Lower leg skin (tissue), 4 donors: ENCODE results near the gene OR14C36. TPM values are rescaled to one million over a fixed set of nuclear protein-coding genes. Genes with fewer than 3 reads are reported as not detected.

ENCODE experiments used
- DNase-seq, 2 donors: peaks; one replicate each; pipeline ENCODE4 v3.0.0-alpha.2; 2019; ENCODE audit warnings: low spot score in 2 of 2
- H3K4me3 ChIP-seq: fragments of 200-600 bp; sonication (generic); 2 replicates; pipeline ENCODE4 v1.5.1; 2017; ENCODE audit warnings: mild to moderate bottlenecking, low read depth; ENCODE audit not compliant: poor library complexity, severe bottlenecking
- POLR2A ChIP-seq, 2 donors: fragments of 450-650 bp; IDR thresholded peaks; one replicate each; pipeline ENCODE4 v1.6.1; 2016 to 2017; ENCODE audit warnings: antibody characterized with exemption in 2 of 2, mild to moderate bottlenecking in 1 of 2, moderate library complexity in 1 of 2
- WGBS, 2 donors: methylation state at CpG; one replicate each; pipeline ENCODE4 v1.1.5; 2018; 5-methylcytosine and 5-hydroxymethylcytosine counted together
- intact Hi-C: fragments of 100-400 bp; cut with DNase I; formaldehyde crosslinking; loops from one replicate; pipeline ENCODE4 v1.15.0; 2023; ENCODE audit warnings: low total_unique reads
- total RNA-seq, 4 donors: library from RNA; depleted of rRNA; stranded (reverse); fragments of >200 nt; gene quantifications; one replicate each; pipeline ENCODE4 v1.1.0, GENCODE V29; 2016
- TF ChIP-seq, protein P1 (sequence below), 3 donors: fragments of 450-650 bp; IDR thresholded peaks; one replicate each; pipeline ENCODE4 v1.5.1; 2016; ENCODE audit warnings: antibody characterized with exemption in 3 of 3, mild to moderate bottlenecking in 3 of 3, moderate library complexity in 2 of 3

OR14C36 gene
- total RNA-seq, 4 donors from 2014 or later, result not detected

DNA sequence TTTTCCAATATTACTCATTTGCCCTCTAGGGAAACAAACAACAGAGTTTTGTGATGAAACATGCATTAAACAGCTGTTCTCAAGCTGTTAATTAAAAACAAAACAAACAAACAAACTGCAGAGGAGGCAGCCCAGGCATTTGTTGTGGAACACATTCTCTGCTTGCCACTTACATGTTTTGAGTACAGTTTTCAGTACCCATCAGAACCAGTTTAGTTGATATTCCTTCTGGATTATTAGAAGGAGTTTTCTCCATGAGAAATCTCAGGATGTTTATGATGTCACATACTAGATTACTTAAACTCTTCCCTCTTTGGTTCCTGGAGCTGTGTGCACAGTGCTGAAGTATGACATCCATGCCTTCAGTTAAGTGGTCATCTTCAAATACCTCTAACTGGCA, 26.9 kb downstream of the OR14C36 start, which contains the start of gene OR2T6:
OR2T6 (plus strand) TSS at position 301 of the 400 bp plus-strand sequence. CDS start 11,863 bp downstream, outside the sequence.
- no peak within 1 kb of the TSS for H3K4me3 ChIP-seq
- no peak for DNase-seq
- TF ChIP-seq, protein P1, sequence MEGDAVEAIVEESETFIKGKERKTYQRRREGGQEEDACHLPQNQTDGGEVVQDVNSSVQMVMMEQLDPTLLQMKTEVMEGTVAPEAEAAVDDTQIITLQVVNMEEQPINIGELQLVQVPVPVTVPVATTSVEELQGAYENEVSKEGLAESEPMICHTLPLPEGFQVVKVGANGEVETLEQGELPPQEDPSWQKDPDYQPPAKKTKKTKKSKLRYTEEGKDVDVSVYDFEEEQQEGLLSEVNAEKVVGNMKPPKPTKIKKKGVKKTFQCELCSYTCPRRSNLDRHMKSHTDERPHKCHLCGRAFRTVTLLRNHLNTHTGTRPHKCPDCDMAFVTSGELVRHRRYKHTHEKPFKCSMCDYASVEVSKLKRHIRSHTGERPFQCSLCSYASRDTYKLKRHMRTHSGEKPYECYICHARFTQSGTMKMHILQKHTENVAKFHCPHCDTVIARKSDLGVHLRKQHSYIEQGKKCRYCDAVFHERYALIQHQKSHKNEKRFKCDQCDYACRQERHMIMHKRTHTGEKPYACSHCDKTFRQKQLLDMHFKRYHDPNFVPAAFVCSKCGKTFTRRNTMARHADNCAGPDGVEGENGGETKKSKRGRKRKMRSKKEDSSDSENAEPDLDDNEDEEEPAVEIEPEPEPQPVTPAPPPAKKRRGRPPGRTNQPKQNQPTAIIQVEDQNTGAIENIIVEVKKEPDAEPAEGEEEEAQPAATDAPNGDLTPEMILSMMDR (IDR thresholded peaks at IDR 0.05), result no peak
- no peak for TF ChIP-seq POLR2A (IDR thresholded peaks at IDR 0.05)
- intact Hi-C loops, result no loop called here

DNA sequence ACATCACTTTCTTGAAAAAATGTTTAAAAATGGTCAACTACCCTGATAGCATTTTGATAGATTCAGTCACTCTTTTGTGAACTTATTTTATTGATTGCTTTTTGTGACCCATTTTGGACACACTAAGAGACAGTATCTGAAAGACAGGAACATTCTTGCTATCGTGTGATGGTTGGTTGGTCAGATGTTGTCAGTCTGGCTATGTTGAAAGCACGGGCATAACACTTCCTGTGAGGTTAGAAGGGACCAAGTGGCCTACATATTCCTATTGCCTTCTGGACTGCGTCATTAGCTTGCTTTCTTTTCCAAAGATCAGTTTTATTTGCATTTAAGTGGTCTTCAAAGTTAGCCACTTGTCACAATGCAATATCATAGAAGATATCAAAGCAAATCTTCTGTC, 28.3 kb downstream of the OR14C36 start:
- H3K4me3 ChIP-seq, result no peak overlapping the region
- WGBS, 2 donors, result 63 to 66% methylated on average over 3 of the region's 3 CpGs
- no peak for DNase-seq
- intact Hi-C loops, result no loop called here
- no peak for TF ChIP-seq POLR2A (IDR thresholded peaks at IDR 0.05)
- TF ChIP-seq, protein P1 (IDR thresholded peaks at IDR 0.05), result no peak

DNA sequence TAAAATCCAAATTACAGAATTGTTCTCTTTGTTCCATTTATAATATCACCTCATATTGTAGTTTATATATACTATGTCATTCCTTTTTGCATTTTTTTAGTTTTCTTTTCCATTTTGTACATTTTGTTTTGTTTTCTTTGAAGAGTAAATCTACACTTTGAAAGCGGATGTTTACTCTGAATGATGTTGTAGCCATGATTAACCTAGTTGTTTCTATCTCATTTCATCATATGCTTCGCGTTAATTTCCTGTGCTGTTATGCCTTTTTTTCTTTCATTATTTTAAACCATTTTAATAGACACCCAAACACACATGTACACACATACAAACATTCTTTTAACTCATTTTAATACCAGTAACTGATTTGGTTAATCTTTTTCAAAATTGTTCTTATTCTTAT, 32.3 kb downstream of the OR14C36 start:
- no peak for TF ChIP-seq POLR2A (IDR thresholded peaks at IDR 0.05)
- TF ChIP-seq, protein P1 (IDR thresholded peaks at IDR 0.05), result no peak
- 89 to 94% methylated on average over 3 of the region's 3 CpGs for WGBS, 2 donors
- H3K4me3 ChIP-seq, result no peak overlapping the region
- intact Hi-C loops, result no loop called here
- no peak for DNase-seq

DNA sequence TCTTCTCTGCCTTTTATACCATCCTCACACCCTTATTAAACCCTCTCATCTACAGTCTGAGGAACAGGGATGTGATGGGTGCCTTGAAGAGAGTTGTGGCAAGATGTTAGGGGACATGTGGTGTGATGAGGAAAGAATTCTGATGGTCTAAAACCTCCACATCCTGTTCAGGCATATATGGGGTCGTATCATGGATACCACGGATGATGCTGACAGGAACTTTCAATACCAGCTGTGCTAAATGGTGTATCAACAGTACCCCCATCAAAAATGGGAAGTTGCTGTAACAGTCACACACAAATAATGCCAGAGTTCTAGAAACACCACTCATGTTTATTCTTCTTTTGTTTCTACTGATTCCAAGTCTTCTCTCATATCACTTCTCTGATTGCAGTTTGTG, 39.9 kb downstream of the OR14C36 start:
- TF ChIP-seq, protein P1 (IDR thresholded peaks at IDR 0.05), result no peak
- TF ChIP-seq POLR2A (IDR thresholded peaks at IDR 0.05), result no peak
- 53 to 63% methylated on average over 2 of the region's 2 CpGs for WGBS, 2 donors
- H3K4me3 ChIP-seq, result no peak overlapping the region
- intact Hi-C loops, result no loop called here
- DNase-seq, result no peak

DNA sequence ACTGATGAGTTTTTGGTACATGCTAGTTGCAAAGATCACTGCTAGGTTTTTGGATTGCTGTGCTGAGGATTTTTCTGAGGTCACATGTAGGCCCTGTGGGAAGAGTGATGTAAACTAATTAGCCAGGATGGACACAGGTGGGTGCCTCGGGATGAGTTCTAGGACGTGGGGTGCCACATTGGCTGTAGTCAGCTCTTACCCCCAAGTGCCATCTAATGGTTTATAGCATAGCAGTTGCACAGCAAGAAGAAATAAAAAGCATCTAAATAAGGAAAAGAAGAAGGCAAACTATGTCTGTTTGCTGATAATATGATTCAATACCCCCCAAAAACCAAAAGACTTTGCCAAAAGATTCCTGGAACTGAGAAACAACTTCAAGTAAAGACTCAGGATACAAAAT, 44.5 kb downstream of the OR14C36 start:
- WGBS, 2 donors, result 53 to 76% methylated on average over 2 of the region's 2 CpGs
- TF ChIP-seq, protein P1 (IDR thresholded peaks at IDR 0.05), result no peak
- TF ChIP-seq POLR2A (IDR thresholded peaks at IDR 0.05), result no peak
- intact Hi-C loops, result no loop called here
- DNase-seq, result no peak
- H3K4me3 ChIP-seq, result no peak overlapping the region

Other genes starting within 250 kb of the OR14C36 start
- gene OR2M5, start 203.6 kb upstream of the OR14C36 start, total RNA-seq, result not detected
- not detected for gene OR2M2, start 174.0 kb upstream of the OR14C36 start, total RNA-seq
- not detected for gene OR2M3, start 151.5 kb upstream of the OR14C36 start, total RNA-seq
- not detected for gene OR2M4, start 117.4 kb upstream of the OR14C36 start, total RNA-seq
- gene OR2T33, start 70.8 kb upstream of the OR14C36 start, total RNA-seq, result not detected
- gene OR2T12, start 45.4 kb upstream of the OR14C36 start, total RNA-seq, result not detected
- not detected for gene OR2M7, start 24.2 kb upstream of the OR14C36 start, total RNA-seq
- not detected for gene OR2T4, start 12.9 kb downstream of the OR14C36 start, total RNA-seq
- not detected for gene OR2T6, start 27.0 kb downstream of the OR14C36 start, total RNA-seq
- gene OR2T1, start 54.3 kb downstream of the OR14C36 start, total RNA-seq, result not detected
- gene OR2T2, start 96.9 kb downstream of the OR14C36 start, total RNA-seq, result not detected
- gene OR2T3, start 124.6 kb downstream of the OR14C36 start, total RNA-seq, result not detected
- not detected for gene OR2T5, start 139.8 kb downstream of the OR14C36 start, total RNA-seq
- gene OR2G6, start 159.3 kb downstream of the OR14C36 start, total RNA-seq, result not detected
- under 1 TPM in 1 of 4 donors, not detected in 3; 0.49 TPM for gene OR2T29, start 214.0 kb downstream of the OR14C36 start, total RNA-seq
- gene OR2T34, start 226.0 kb downstream of the OR14C36 start, total RNA-seq, result not detected
- not detected for gene OR2T10, start 248.9 kb downstream of the OR14C36 start, total RNA-seq